HEK293 (cell line): ENCODE results near the gene PIP4K2C.

Source experiments
- CTCF ChIA-PET: fragments of 350-600 bp; formaldehyde crosslinking; extraction: SDS; loops from one replicate; lab custom pipeline; 2021; ENCODE audit warnings: antibody characterized with exemption; lab: Yijun Ruan, JAX
- POLR2A ChIA-PET: fragments of 300-600 bp; formaldehyde crosslinking; extraction: SDS; loops from one replicate; lab custom pipeline; 2020; ENCODE audit warnings: antibody characterized with exemption, inconsistent platforms; lab: Yijun Ruan, JAX
- H3K27ac ChIP-seq: fragments of 200-500 bp; sonication (Bioruptor generic); 2 replicates; pipeline ENCODE4 v1.5.1; 2014; ENCODE audit warnings: low read depth, low read length, control low read depth, inconsistent platforms; ENCODE audit errors: extremely low read depth
- H3K36me3 ChIP-seq, 2 experiments: fragments of 200-500 bp in 1 of 2; sonication (Bioruptor generic) in 1 of 2; 1 replicate in 1 of 2; 2 replicates in 1 of 2; pipeline ENCODE4 v1.5.1; 2014 to 2017; ENCODE audit warnings: inconsistent platforms in 2 of 2, low read length in 2 of 2; ENCODE audit not compliant: control insufficient read depth in 2 of 2, insufficient read depth in 1 of 2
- H3K4me1 ChIP-seq: fragments of 200-500 bp; sonication (Bioruptor generic); 2 replicates; pipeline ENCODE4 v1.5.1; 2014; ENCODE audit warnings: mild to moderate bottlenecking, low read length, inconsistent platforms; ENCODE audit not compliant: control insufficient read depth, insufficient read depth
- H3K4me3 ChIP-seq: 2 replicates; pipeline ENCODE4 v1.5.1; 2011; ENCODE audit warnings: low read depth, mild to moderate bottlenecking, control low read depth, low read length, moderate library complexity
- H3K9me3 ChIP-seq: fragments of 200-500 bp; sonication (Bioruptor generic); 2 replicates; pipeline ENCODE4 v1.5.1; 2014; ENCODE audit warnings: low read depth, low read length, inconsistent platforms; ENCODE audit not compliant: control insufficient read depth, insufficient read depth
- BCL11A ChIP-seq: fragments of 450-650 bp; formaldehyde crosslinking; IDR thresholded peaks from 2 replicates; pipeline ENCODE4 v1.5.1; 2016; ENCODE audit warnings: low read depth, missing biosample characterization, missing genetic modification characterization
- BCL11B ChIP-seq: fragments of 450-650 bp; formaldehyde crosslinking; IDR thresholded peaks from 2 replicates; pipeline ENCODE4 v1.5.1; 2016; ENCODE audit warnings: low read depth, missing biosample characterization, missing genetic modification characterization
- FEZF1 ChIP-seq: fragments of 450-650 bp; formaldehyde crosslinking; IDR thresholded peaks from 2 replicates; pipeline ENCODE4 v1.5.1; 2016; ENCODE audit warnings: missing biosample characterization, missing genetic modification characterization
- GLIS1 ChIP-seq: fragments of 450-650 bp; formaldehyde crosslinking; IDR thresholded peaks from 2 replicates; pipeline ENCODE4 v1.5.1; 2016; ENCODE audit warnings: missing biosample characterization, missing genetic modification characterization
- KLF16 ChIP-seq: fragments of 450-650 bp; formaldehyde crosslinking; IDR thresholded peaks from 2 replicates; pipeline ENCODE4 v1.5.1; 2017; ENCODE audit warnings: missing biosample characterization, missing genetic modification characterization
- KLF8 ChIP-seq: fragments of 450-650 bp; formaldehyde crosslinking; IDR thresholded peaks from 2 replicates; pipeline ENCODE4 v1.5.1; 2016; ENCODE audit warnings: missing biosample characterization, missing genetic modification characterization
- ZBTB1 ChIP-seq: fragments of 450-650 bp; formaldehyde crosslinking; IDR thresholded peaks from 2 replicates; pipeline ENCODE4 v1.5.1; 2016; ENCODE audit warnings: missing biosample characterization, missing genetic modification characterization
- ZBTB17 ChIP-seq: fragments of 450-650 bp; formaldehyde crosslinking; IDR thresholded peaks from 2 replicates; pipeline ENCODE4 v1.5.1; 2016; ENCODE audit warnings: missing biosample characterization, missing genetic modification characterization
- ZEB2 ChIP-seq: fragments of 450-650 bp; formaldehyde crosslinking; IDR thresholded peaks from 2 replicates; pipeline ENCODE4 v1.5.1; 2016; ENCODE audit warnings: missing biosample characterization, missing genetic modification characterization
- ZNF138 ChIP-seq: fragments of 450-650 bp; formaldehyde crosslinking; IDR thresholded peaks from 2 replicates; pipeline ENCODE4 v1.5.1; 2016; ENCODE audit warnings: missing biosample characterization, missing genetic modification characterization, borderline replicate concordance
- ZNF2 ChIP-seq: fragments of 450-650 bp; formaldehyde crosslinking; IDR thresholded peaks from 2 replicates; pipeline ENCODE4 v1.5.1; 2016; ENCODE audit warnings: missing biosample characterization, missing genetic modification characterization
- ZNF223 ChIP-seq: fragments of 450-650 bp; formaldehyde crosslinking; IDR thresholded peaks from 2 replicates; pipeline ENCODE4 v1.5.1; 2016; ENCODE audit warnings: missing biosample characterization, missing genetic modification characterization
- ZNF324 ChIP-seq: fragments of 450-650 bp; formaldehyde crosslinking; IDR thresholded peaks from 2 replicates; pipeline ENCODE4 v1.5.1; 2016; ENCODE audit warnings: missing biosample characterization, missing genetic modification characterization
- ZNF350 ChIP-seq: fragments of 450-650 bp; formaldehyde crosslinking; IDR thresholded peaks from 2 replicates; pipeline ENCODE4 v1.5.0; 2017; ENCODE audit warnings: missing biosample characterization, mild to moderate bottlenecking, missing genetic modification characterization
- ZNF404 ChIP-seq: fragments of 450-650 bp; formaldehyde crosslinking; IDR thresholded peaks from 2 replicates; pipeline ENCODE4 v1.5.1; 2017; ENCODE audit warnings: missing biosample characterization, missing genetic modification characterization
- ZNF544 ChIP-seq: fragments of 450-650 bp; formaldehyde crosslinking; IDR thresholded peaks from 2 replicates; pipeline ENCODE4 v1.5.0; 2017; ENCODE audit warnings: missing biosample characterization, missing genetic modification characterization
- ZNF549 ChIP-seq: fragments of 450-650 bp; IDR thresholded peaks from 2 replicates; pipeline ENCODE4 v1.5.1; 2018; ENCODE audit warnings: missing biosample characterization, missing genetic modification characterization, mild to moderate bottlenecking, inconsistent platforms, moderate library complexity
- ZNF560 ChIP-seq: fragments of 450-650 bp; formaldehyde crosslinking; IDR thresholded peaks from 2 replicates; pipeline ENCODE4 v1.5.1; 2017; ENCODE audit warnings: missing biosample characterization, missing genetic modification characterization, borderline replicate concordance
- ZNF561 ChIP-seq: fragments of 450-650 bp; IDR thresholded peaks from 2 replicates; pipeline ENCODE4 v1.5.1; 2018; ENCODE audit warnings: missing biosample characterization, missing genetic modification characterization, borderline replicate concordance
- ZNF571 ChIP-seq: fragments of 450-650 bp; formaldehyde crosslinking; IDR thresholded peaks from 2 replicates; pipeline ENCODE4 v1.5.0; 2017; ENCODE audit warnings: missing biosample characterization, missing genetic modification characterization
- ZNF585B ChIP-seq: fragments of 450-650 bp; formaldehyde crosslinking; IDR thresholded peaks from 2 replicates; pipeline ENCODE4 v1.5.1; 2016; ENCODE audit warnings: missing biosample characterization, missing genetic modification characterization
- ZSCAN30 ChIP-seq: fragments of 450-650 bp; IDR thresholded peaks from 2 replicates; pipeline ENCODE4 v1.5.1; 2018; ENCODE audit warnings: missing biosample characterization, mild to moderate bottlenecking, missing genetic modification characterization, moderate library complexity
- TF ChIP-seq, protein P1 (sequence below): fragments of 450-650 bp; formaldehyde crosslinking; IDR thresholded peaks from 2 replicates; pipeline ENCODE4 v1.5.1; 2017; ENCODE audit warnings: missing biosample characterization, missing genetic modification characterization
- TF ChIP-seq, protein P2 (sequence below): fragments of 450-650 bp; formaldehyde crosslinking; IDR thresholded peaks from 2 replicates; pipeline ENCODE4 v1.5.1; 2017; ENCODE audit warnings: missing biosample characterization, missing genetic modification characterization
- TF ChIP-seq, protein P3 (sequence below): fragments of 450-650 bp; IDR thresholded peaks from 2 replicates; pipeline ENCODE4 v1.5.1; 2018; ENCODE audit warnings: missing biosample characterization, mild to moderate bottlenecking, missing genetic modification characterization
- TF ChIP-seq, protein P4 (sequence below): fragments of 450-650 bp; formaldehyde crosslinking; IDR thresholded peaks from 2 replicates; pipeline ENCODE4 v1.5.1; 2016; ENCODE audit warnings: missing biosample characterization, missing genetic modification characterization

Gene PIP4K2C

DNA sequence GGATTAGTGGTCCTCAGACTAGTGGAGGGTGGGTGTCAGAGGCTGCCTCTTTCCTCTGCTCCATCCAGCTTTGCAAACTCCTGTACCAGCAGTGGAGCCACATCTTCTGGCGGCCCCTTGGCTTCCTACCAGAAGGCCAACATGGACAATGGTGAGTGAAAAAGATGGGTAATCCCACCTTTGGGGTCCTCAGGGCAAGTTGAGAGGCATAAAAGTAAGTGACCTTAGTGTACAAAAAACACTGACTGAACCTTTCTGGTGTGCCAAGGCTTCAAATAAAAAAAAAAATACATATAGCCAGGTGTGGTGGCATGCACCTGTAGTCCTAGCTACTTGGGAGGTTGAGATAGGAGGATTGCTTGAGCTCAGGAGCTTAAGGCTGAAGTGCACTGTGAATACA is 9.2 kb upstream of the PIP4K2C start (continued):
- TF ChIP-seq ZNF585B (tag by site-specific recombination) (no peak), ZNF404 (tag by site-specific recombination) (no peak), ZNF2 (no peak), ZNF544 (tag by site-specific recombination) (no peak)

DNA sequence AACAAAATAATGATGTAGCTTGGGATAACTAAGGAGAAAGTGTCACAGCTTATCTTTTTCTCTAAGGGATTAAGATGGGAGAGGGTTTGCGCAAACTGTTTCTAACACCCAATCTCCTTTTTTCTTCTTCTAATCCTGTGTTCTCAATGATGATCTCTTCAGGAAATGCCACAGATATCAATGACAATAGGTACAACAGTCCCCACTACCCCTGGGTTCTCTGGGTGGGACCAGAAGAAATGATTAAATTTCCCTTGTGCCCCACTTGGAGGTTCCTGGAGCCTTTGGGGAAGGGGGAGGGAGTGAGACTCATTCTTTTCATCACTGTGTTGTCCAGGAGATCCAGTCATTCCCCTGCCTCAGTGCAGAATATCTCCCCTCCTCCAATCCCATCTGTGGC is 8.6 kb upstream of the PIP4K2C start:
- no peak for TF ChIP-seq ZNF560
- TF ChIP-seq FEZF1 (tag by site-specific recombination), result no peak
- no peak for TF ChIP-seq ZNF350 (tag by site-specific recombination)
- TF ChIP-seq ZNF549, result no peak
- no peak for TF ChIP-seq ZNF571 (tag by site-specific recombination)
- no peak for TF ChIP-seq KLF8 (tag by site-specific recombination)
- no peak for TF ChIP-seq BCL11B
- no peak for TF ChIP-seq ZNF544 (tag by site-specific recombination)
- no peak for TF ChIP-seq KLF16 (tag by site-specific recombination)
- no peak for TF ChIP-seq ZNF138 (tag by site-specific recombination)
- TF ChIP-seq, protein P1, sequence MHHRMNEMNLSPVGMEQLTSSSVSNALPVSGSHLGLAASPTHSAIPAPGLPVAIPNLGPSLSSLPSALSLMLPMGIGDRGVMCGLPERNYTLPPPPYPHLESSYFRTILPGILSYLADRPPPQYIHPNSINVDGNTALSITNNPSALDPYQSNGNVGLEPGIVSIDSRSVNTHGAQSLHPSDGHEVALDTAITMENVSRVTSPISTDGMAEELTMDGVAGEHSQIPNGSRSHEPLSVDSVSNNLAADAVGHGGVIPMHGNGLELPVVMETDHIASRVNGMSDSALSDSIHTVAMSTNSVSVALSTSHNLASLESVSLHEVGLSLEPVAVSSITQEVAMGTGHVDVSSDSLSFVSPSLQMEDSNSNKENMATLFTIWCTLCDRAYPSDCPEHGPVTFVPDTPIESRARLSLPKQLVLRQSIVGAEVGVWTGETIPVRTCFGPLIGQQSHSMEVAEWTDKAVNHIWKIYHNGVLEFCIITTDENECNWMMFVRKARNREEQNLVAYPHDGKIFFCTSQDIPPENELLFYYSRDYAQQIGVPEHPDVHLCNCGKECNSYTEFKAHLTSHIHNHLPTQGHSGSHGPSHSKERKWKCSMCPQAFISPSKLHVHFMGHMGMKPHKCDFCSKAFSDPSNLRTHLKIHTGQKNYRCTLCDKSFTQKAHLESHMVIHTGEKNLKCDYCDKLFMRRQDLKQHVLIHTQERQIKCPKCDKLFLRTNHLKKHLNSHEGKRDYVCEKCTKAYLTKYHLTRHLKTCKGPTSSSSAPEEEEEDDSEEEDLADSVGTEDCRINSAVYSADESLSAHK (tag by site-specific recombination), result no peak
- no peak for TF ChIP-seq ZNF223
- no peak for TF ChIP-seq ZNF404 (tag by site-specific recombination)
- H3K27ac ChIP-seq, result no peak overlapping the region
- H3K4me3 ChIP-seq, result no peak overlapping the region
- ChIA-PET POLR2A (no interaction called here), CTCF (interaction anchor here (0.6 to 6.6 kb wide), 34 partner anchors 8 to 897 kb away, joined by 3 to 113 read pairs (median 5); partner anchors contain the start of genes ARHGEF25, B4GALNT1, MBD6 and OS9)
- no peaks in the 10 kb centered on the region for H3K4me1 ChIP-seq
- no peaks in the 10 kb centered on the region for H3K9me3 ChIP-seq
- peaks cover 0 to 42% of the 10 kb centered on the region in 2 experiments; a peak in 2 of 3 replicates for H3K36me3 ChIP-seq

DNA sequence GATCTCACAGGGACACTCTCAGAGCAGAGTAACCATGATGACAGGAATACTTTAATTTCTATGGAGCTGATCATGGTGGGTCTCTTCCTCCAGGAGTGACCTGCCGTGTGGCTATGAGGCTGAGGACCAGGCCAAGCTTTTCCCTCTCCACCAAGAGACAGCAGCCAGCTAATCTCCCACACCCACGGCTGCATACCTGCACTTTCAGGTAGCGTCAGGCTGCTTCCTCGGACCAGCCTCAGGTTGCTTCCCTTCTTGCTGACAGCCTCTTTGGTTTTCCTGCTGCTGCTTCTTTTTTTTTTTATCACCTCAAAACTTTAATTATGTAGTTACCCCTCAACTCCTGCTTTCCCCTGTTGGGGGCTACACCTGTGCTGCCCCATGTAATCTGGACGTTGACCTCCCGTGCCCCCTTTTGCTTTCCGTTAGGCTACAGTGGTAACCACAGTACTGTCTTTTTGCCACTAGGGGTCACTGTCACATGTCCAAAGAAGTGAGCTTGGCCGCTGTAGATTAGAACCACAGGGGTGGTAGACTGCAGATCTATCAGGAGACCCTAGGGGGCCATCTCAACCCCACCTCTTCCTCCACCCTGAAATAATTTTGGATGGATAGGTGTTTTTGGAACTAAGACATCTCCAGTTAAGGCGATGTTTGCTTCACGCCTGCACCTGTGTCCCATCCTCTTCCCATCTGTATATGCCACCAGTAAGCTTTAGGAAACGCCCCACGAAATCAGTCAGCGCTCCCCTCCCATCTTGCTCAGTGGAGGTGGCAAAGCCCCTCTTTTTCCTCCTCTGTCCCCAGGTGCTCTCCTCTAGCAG is 7.8 kb upstream of the PIP4K2C start:
- Histone ChIP-seq H3K4me1 (no peaks in the 10 kb centered on the region), H3K27ac (no peak overlapping the region), H3K36me3 (peaks cover 0 to 34% of the 10 kb centered on the region in 2 experiments; a peak in 2 of 3 replicates), H3K4me3 (no peak overlapping the region), H3K9me3 (no peaks in the 10 kb centered on the region)
- CTCF ChIA-PET, result interaction anchor here (0.5 to 6.6 kb wide), 44 partner anchors 8 to 458 kb away, joined by 3 to 113 read pairs (median 5); partner anchors contain the start of genes ARHGEF25, B4GALNT1, DCTN2 and OS9
- POLR2A ChIA-PET, result interaction anchor here (0.7 to 1.5 kb wide), 4 partner anchors 21 to 63 kb away, joined by 3 to 6 read pairs (median 4); partner anchors contain the start of genes B4GALNT1 and DDIT3
- TF ChIP-seq ZEB2 (tag by site-specific recombination), result peak; percentile 44
- TF ChIP-seq, protein P2, sequence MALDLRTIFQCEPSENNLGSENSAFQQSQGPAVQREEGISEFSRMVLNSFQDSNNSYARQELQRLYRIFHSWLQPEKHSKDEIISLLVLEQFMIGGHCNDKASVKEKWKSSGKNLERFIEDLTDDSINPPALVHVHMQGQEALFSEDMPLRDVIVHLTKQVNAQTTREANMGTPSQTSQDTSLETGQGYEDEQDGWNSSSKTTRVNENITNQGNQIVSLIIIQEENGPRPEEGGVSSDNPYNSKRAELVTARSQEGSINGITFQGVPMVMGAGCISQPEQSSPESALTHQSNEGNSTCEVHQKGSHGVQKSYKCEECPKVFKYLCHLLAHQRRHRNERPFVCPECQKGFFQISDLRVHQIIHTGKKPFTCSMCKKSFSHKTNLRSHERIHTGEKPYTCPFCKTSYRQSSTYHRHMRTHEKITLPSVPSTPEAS, result no peak
- TF ChIP-seq ZBTB1, result no peak
- TF ChIP-seq, protein P3, sequence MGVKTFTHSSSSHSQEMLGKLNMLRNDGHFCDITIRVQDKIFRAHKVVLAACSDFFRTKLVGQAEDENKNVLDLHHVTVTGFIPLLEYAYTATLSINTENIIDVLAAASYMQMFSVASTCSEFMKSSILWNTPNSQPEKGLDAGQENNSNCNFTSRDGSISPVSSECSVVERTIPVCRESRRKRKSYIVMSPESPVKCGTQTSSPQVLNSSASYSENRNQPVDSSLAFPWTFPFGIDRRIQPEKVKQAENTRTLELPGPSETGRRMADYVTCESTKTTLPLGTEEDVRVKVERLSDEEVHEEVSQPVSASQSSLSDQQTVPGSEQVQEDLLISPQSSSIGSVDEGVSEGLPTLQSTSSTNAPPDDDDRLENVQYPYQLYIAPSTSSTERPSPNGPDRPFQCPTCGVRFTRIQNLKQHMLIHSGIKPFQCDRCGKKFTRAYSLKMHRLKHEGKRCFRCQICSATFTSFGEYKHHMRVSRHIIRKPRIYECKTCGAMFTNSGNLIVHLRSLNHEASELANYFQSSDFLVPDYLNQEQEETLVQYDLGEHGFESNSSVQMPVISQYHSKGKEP (tag by site-specific recombination), result no peak
- TF ChIP-seq ZNF561 (tag by site-specific recombination), result 0 out of 2 replicates have a peak, but pooled peaks have one; percentile 38
- TF ChIP-seq, protein P4, sequence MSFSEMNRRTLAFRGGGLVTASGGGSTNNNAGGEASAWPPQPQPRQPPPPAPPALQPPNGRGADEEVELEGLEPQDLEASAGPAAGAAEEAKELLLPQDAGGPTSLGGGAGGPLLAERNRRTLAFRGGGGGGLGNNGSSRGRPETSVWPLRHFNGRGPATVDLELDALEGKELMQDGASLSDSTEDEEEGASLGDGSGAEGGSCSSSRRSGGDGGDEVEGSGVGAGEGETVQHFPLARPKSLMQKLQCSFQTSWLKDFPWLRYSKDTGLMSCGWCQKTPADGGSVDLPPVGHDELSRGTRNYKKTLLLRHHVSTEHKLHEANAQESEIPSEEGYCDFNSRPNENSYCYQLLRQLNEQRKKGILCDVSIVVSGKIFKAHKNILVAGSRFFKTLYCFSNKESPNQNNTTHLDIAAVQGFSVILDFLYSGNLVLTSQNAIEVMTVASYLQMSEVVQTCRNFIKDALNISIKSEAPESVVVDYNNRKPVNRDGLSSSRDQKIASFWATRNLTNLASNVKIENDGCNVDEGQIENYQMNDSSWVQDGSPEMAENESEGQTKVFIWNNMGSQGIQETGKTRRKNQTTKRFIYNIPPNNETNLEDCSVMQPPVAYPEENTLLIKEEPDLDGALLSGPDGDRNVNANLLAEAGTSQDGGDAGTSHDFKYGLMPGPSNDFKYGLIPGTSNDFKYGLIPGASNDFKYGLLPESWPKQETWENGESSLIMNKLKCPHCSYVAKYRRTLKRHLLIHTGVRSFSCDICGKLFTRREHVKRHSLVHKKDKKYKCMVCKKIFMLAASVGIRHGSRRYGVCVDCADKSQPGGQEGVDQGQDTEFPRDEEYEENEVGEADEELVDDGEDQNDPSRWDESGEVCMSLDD (tag by site-specific recombination), result no peak
- peak; percentile 21; the same call in 1 of the 2 replicates for TF ChIP-seq ZNF324 (tag by site-specific recombination)
- TF ChIP-seq BCL11A, result peak; percentile 23; the same call in 1 of the 2 replicates
- peak; percentile 83 for TF ChIP-seq ZSCAN30 (tag by site-specific recombination)
- TF ChIP-seq ZBTB17, result 0 out of 2 replicates have a peak, but pooled peaks have one; percentile 26
- peak; percentile 43; the same call in 1 of the 2 replicates for TF ChIP-seq GLIS1 (tag by site-specific recombination)
